ENCODE results near the gene BET1L. TPM values are rescaled to one million over a fixed set of nuclear protein-coding genes. Genes with fewer than 3 reads are reported as not detected.
"Not testable (repeated sequence)": the region's sequence is repeated elsewhere in the genome, so short reads cannot be mapped to it uniquely, and the experiment has no call there.

Gene BET1L
- total and polyA plus RNA-seq, 5 donors from 2014 or later, result 58.2 to 84.4 (median 66.4) TPM

- not testable (repeated sequence) for H3K27ac Mint-ChIP-seq; H3K4me3 ChIP-seq (ENCODE audit: low read depth, low read length); H3K9me3 ChIP-seq (ENCODE audit: control insufficient read depth in 2 of 2, low read length in 2 of 2); H3K4me3 Mint-ChIP-seq; DNase-seq; H3K27me3 Mint-ChIP-seq; H3K36me3 ChIP-seq (ENCODE audit: control insufficient read depth, insufficient read depth, low read length); H3K27me3 ChIP-seq (ENCODE audit: control insufficient read depth, insufficient read depth, low read length); H3K4me1 ChIP-seq (ENCODE audit: control insufficient read depth, insufficient read depth, low read length, poor library complexity, severe bottlenecking); H3K9me3 Mint-ChIP-seq; H3K4me1 Mint-ChIP-seq; H3K27ac ChIP-seq (ENCODE audit: insufficient read depth, low read length, poor library complexity, severe bottlenecking); ATAC-seq (ENCODE audit: low read depth in 2 of 2)
- peaks cover 11% of the 10 kb centered on the region for H3K36me3 Mint-ChIP-seq
These were observed 13.5 kb upstream of the BET1L start for GRCh38 chr11:220641-221215.

GRCh38 chr11:218815-219593 lies 11.8 kb upstream of the BET1L start:
- Histone ChIP-seq H3K9me3 (ENCODE audit: control insufficient read depth in 2 of 2, low read length in 2 of 2) (no peaks in the 10 kb centered on the region), H3K27me3 (ENCODE audit: control insufficient read depth, insufficient read depth, low read length) (no peaks in the 10 kb centered on the region), H3K27ac (ENCODE audit: insufficient read depth, low read length, poor library complexity, severe bottlenecking) (no peak overlapping the region), H3K4me3 (ENCODE audit: low read depth, low read length) (no peak overlapping the region), H3K36me3 (ENCODE audit: control insufficient read depth, insufficient read depth, low read length) (peaks cover 16% of the 10 kb centered on the region), H3K4me1 (ENCODE audit: control insufficient read depth, insufficient read depth, low read length, poor library complexity, severe bottlenecking) (no peaks in the 10 kb centered on the region)
- Mint-ChIP-seq H3K27ac (peak overlapping the region in 2 of 3 donors; percentile 56 to 72), H3K4me3 (no peak overlapping the region), H3K27me3 (no peaks in the 10 kb centered on the region), H3K36me3 (peaks cover 18% of the 10 kb centered on the region), H3K4me1 (peaks cover 0 to 6% (median 0%) of the 10 kb centered on the region in 4 donors), H3K9me3 (no peaks in the 10 kb centered on the region)
- DNase-seq (no peak), ATAC-seq (ENCODE audit: low read depth in 2 of 2) (no peak)

GRCh38 chr11:217704-218103 lies 10.5 kb upstream of the BET1L start:
- Histone ChIP-seq H3K27ac (ENCODE audit: insufficient read depth, low read length, poor library complexity, severe bottlenecking) (no peak overlapping the region), H3K36me3 (ENCODE audit: control insufficient read depth, insufficient read depth, low read length) (peaks cover 29% of the 10 kb centered on the region), H3K4me1 (ENCODE audit: control insufficient read depth, insufficient read depth, low read length, poor library complexity, severe bottlenecking) (no peaks in the 10 kb centered on the region), H3K27me3 (ENCODE audit: control insufficient read depth, insufficient read depth, low read length) (no peaks in the 10 kb centered on the region), H3K9me3 (ENCODE audit: control insufficient read depth in 2 of 2, low read length in 2 of 2) (no peaks in the 10 kb centered on the region), H3K4me3 (ENCODE audit: low read depth, low read length) (no peak overlapping the region)
- Mint-ChIP-seq H3K36me3 (peaks cover 17% of the 10 kb centered on the region), H3K4me3 (no peak overlapping the region), H3K4me1 (peaks cover 0 to 9% (median 0%) of the 10 kb centered on the region in 4 donors), H3K9me3 (no peaks in the 10 kb centered on the region), H3K27me3 (no peaks in the 10 kb centered on the region), H3K27ac (no peak overlapping the region)
- ATAC-seq (ENCODE audit: low read depth in 2 of 2) (no peak), DNase-seq (no peak)

- no peaks in the 10 kb centered on the region for H3K9me3 Mint-ChIP-seq
- H3K4me1 ChIP-seq (ENCODE audit: control insufficient read depth, insufficient read depth, low read length, poor library complexity, severe bottlenecking), result no peaks in the 10 kb centered on the region
- H3K9me3 ChIP-seq (ENCODE audit: control insufficient read depth in 2 of 2, low read length in 2 of 2), result no peaks in the 10 kb centered on the region
- H3K27me3 ChIP-seq (ENCODE audit: control insufficient read depth, insufficient read depth, low read length), result no peaks in the 10 kb centered on the region
- H3K4me3 ChIP-seq (ENCODE audit: low read depth, low read length), result no peak overlapping the region
- H3K27ac Mint-ChIP-seq, result peak overlapping the region in 1 of 3 donors; percentile 20
- H3K4me1 Mint-ChIP-seq, result peaks cover 0 to 13% (median 4%) of the 10 kb centered on the region in 4 donors
- peaks cover 16% of the 10 kb centered on the region for H3K36me3 Mint-ChIP-seq
- no peak overlapping the region for H3K4me3 Mint-ChIP-seq
- DNase-seq (no peak), ATAC-seq (ENCODE audit: low read depth in 2 of 2) (no peak)
- no peaks in the 10 kb centered on the region for H3K27me3 Mint-ChIP-seq
- no peak overlapping the region for H3K27ac ChIP-seq (ENCODE audit: insufficient read depth, low read length, poor library complexity, severe bottlenecking)
- H3K36me3 ChIP-seq (ENCODE audit: control insufficient read depth, insufficient read depth, low read length), result peaks cover 42% of the 10 kb centered on the region
These were observed 9.1 kb upstream of the BET1L start for GRCh38 chr11:216081-216974.

GRCh38 chr11:215581-216037 lies 8.4 kb upstream of the BET1L start:
- H3K4me3 Mint-ChIP-seq, result peak overlapping the region in 1 of 4 donors; percentile 59
- no peak overlapping the region for H3K27ac ChIP-seq (ENCODE audit: insufficient read depth, low read length, poor library complexity, severe bottlenecking)

GRCh38 chr11:214083-214482 lies 6.9 kb upstream of the BET1L start:
- peaks cover 0 to 31% (median 11%) of the 10 kb centered on the region in 4 donors for H3K4me1 Mint-ChIP-seq
- ATAC-seq (ENCODE audit: low read depth in 2 of 2), result no peak
- DNase-seq, result no peak
- H3K9me3 ChIP-seq (ENCODE audit: control insufficient read depth in 2 of 2, low read length in 2 of 2), result no peaks in the 10 kb centered on the region
- H3K4me3 ChIP-seq (ENCODE audit: low read depth, low read length), result no peak overlapping the region
- peak overlapping the region in 1 of 4 donors; percentile 71 for H3K4me3 Mint-ChIP-seq
- no peaks in the 10 kb centered on the region for H3K27me3 ChIP-seq (ENCODE audit: control insufficient read depth, insufficient read depth, low read length)
- no peaks in the 10 kb centered on the region for H3K27me3 Mint-ChIP-seq
- no peak overlapping the region for H3K27ac ChIP-seq (ENCODE audit: insufficient read depth, low read length, poor library complexity, severe bottlenecking)
- no peaks in the 10 kb centered on the region for H3K9me3 Mint-ChIP-seq
- peaks cover 58% of the 10 kb centered on the region for H3K36me3 ChIP-seq (ENCODE audit: control insufficient read depth, insufficient read depth, low read length)
- peaks cover 24% of the 10 kb centered on the region for H3K36me3 Mint-ChIP-seq
- no peak overlapping the region for H3K27ac Mint-ChIP-seq
- H3K4me1 ChIP-seq (ENCODE audit: control insufficient read depth, insufficient read depth, low read length, poor library complexity, severe bottlenecking), result peaks cover 17% of the 10 kb centered on the region

More at GRCh38 chr11:215581-216037, 8.4 kb upstream of the BET1L start:
- Mint-ChIP-seq H3K27ac (peak overlapping the region in 1 of 3 donors; percentile 32), H3K27me3 (no peaks in the 10 kb centered on the region), H3K9me3 (no peaks in the 10 kb centered on the region), H3K4me1 (peaks cover 0 to 20% (median 6%) of the 10 kb centered on the region in 4 donors), H3K36me3 (peaks cover 19% of the 10 kb centered on the region)
- H3K4me1 ChIP-seq (ENCODE audit: control insufficient read depth, insufficient read depth, low read length, poor library complexity, severe bottlenecking), result peaks cover 1% of the 10 kb centered on the region
- no peak overlapping the region for H3K4me3 ChIP-seq (ENCODE audit: low read depth, low read length)
- no peak for DNase-seq
- peaks cover 50% of the 10 kb centered on the region for H3K36me3 ChIP-seq (ENCODE audit: control insufficient read depth, insufficient read depth, low read length)
- H3K27me3 ChIP-seq (ENCODE audit: control insufficient read depth, insufficient read depth, low read length), result no peaks in the 10 kb centered on the region
- no peaks in the 10 kb centered on the region for H3K9me3 ChIP-seq (ENCODE audit: control insufficient read depth in 2 of 2, low read length in 2 of 2)
- no peak for ATAC-seq (ENCODE audit: low read depth in 2 of 2)

- no peak overlapping the region for H3K4me3 Mint-ChIP-seq
- ATAC-seq (ENCODE audit: low read depth in 2 of 2) (no peak), DNase-seq (no peak)
- H3K27ac Mint-ChIP-seq, result peak overlapping the region in 1 of 3 donors; percentile 32
- H3K4me1 Mint-ChIP-seq, result peaks cover 0 to 32% (median 11%) of the 10 kb centered on the region in 4 donors
- peaks cover 24% of the 10 kb centered on the region for H3K36me3 Mint-ChIP-seq
- Histone ChIP-seq H3K9me3 (ENCODE audit: control insufficient read depth in 2 of 2, low read length in 2 of 2) (no peaks in the 10 kb centered on the region), H3K27me3 (ENCODE audit: control insufficient read depth, insufficient read depth, low read length) (no peaks in the 10 kb centered on the region), H3K4me1 (ENCODE audit: control insufficient read depth, insufficient read depth, low read length, poor library complexity, severe bottlenecking) (peaks cover 22% of the 10 kb centered on the region), H3K36me3 (ENCODE audit: control insufficient read depth, insufficient read depth, low read length) (peaks cover 58% of the 10 kb centered on the region), H3K4me3 (ENCODE audit: low read depth, low read length) (no peak overlapping the region), H3K27ac (ENCODE audit: insufficient read depth, low read length, poor library complexity, severe bottlenecking) (no peak overlapping the region)
- H3K27me3 Mint-ChIP-seq, result no peaks in the 10 kb centered on the region
- H3K9me3 Mint-ChIP-seq, result no peaks in the 10 kb centered on the region
These were observed 5.9 kb upstream of the BET1L start for GRCh38 chr11:213111-213510.

Measured in CD4-positive, CD25-positive, alpha-beta regulatory T cell (primary cell).